H1 (cell line): ENCODE data around the gene FBXW8. TPM values are rescaled to one million over a fixed set of nuclear protein-coding genes. Genes with fewer than 3 reads are reported as not detected.

ENCODE experiments used
- CTCF ChIA-PET: fragments of 300-600 bp; sonication (Branson Sonifier 250); formaldehyde crosslinking; loops from one replicate; lab custom pipeline; 2021; ENCODE audit not compliant: partially characterized antibody; lab: Charles Lee
- POLR2A ChIA-PET: fragments of 300-600 bp; sonication (Branson Sonifier 250); formaldehyde crosslinking; loops from one replicate; lab custom pipeline; 2021; ENCODE audit warnings: inconsistent platforms; ENCODE audit not compliant: partially characterized antibody; lab: Charles Lee
- DNase-seq, 2 experiments: peaks; one replicate each; pipeline versions ENCODE4 v3.0.0 to v3.0.0-alpha.2; 2010 to 2022; ENCODE audit warnings: low spot score in 2 of 2, low read depth in 1 of 2, mixed read lengths in 1 of 2
- FAIRE-seq: peaks from 2 replicates; lab custom pipeline; 2011; peaks lifted over from hg19 to GRCh38; lab: Jason Lieb, UNC
- H2AFZ ChIP-seq: 2 replicates; pipeline ENCODE4 v1.8.1; 2012; ENCODE audit warnings: low read length, inconsistent platforms
- H2AK5ac ChIP-seq: 2 replicates; pipeline ENCODE4 v1.6.1; 2013; ENCODE audit warnings: low read depth, low read length
- H2BK120ac ChIP-seq: replicated peaks from 2 replicates; pipeline ENCODE3; 2013; ENCODE audit warnings: low read depth, low read length, inconsistent platforms
- H2BK12ac ChIP-seq: 2 replicates; pipeline ENCODE4 v1.6.1; 2013; ENCODE audit warnings: low read depth, low read length
- H2BK15ac ChIP-seq: 2 replicates; pipeline ENCODE4 v1.6.1; 2013; ENCODE audit warnings: low read length
- H2BK20ac ChIP-seq: 2 replicates; pipeline ENCODE4 v1.6.1; 2013; ENCODE audit warnings: low read length
- H2BK5ac ChIP-seq: 2 replicates; pipeline ENCODE4 v1.6.1; 2013; ENCODE audit warnings: low read depth, low read length
- H3K14ac ChIP-seq: 2 replicates; pipeline ENCODE4 v1.6.1; 2013; ENCODE audit warnings: inconsistent platforms; ENCODE audit not compliant: insufficient read length
- H3K18ac ChIP-seq: 2 replicates; pipeline ENCODE4 v1.6.1; 2013; ENCODE audit warnings: low read length; ENCODE audit errors: extremely low read depth
- H3K23ac ChIP-seq: 2 replicates; pipeline ENCODE4 v1.6.1; 2013; ENCODE audit warnings: inconsistent platforms; ENCODE audit not compliant: insufficient read length
- H3K23me2 ChIP-seq: 2 replicates; pipeline ENCODE4 v1.6.1; 2013; ENCODE audit warnings: low read depth, low read length
- H3K27ac ChIP-seq: 2 replicates; pipeline ENCODE4 v1.6.1; 2011; ENCODE audit warnings: low read depth, low read length, inconsistent platforms
- H3K27me3 ChIP-seq, 4 experiments: replicated peaks in 1 of 4; 1 replicate in 1 of 4; 2 replicates in 3 of 4; pipeline versions ENCODE4 v1.6.1 to v1.8.1; 2011 to 2013; ENCODE audit warnings: low read length in 3 of 4, mild to moderate bottlenecking in 3 of 4, inconsistent platforms in 2 of 4, mixed read lengths in 2 of 4, moderate library complexity in 1 of 4; ENCODE audit not compliant: control insufficient read depth in 3 of 4, insufficient read depth in 3 of 4; ENCODE audit errors: extremely low read depth in 1 of 4
- H3K36me3 ChIP-seq, 4 experiments: 2 replicates each; pipeline versions ENCODE4 v1.6.1 to v1.8.1; 2011 to 2013; ENCODE audit warnings: mild to moderate bottlenecking in 4 of 4, low read length in 3 of 4, moderate library complexity in 2 of 4, control low read depth in 1 of 4, inconsistent platforms in 1 of 4; ENCODE audit not compliant: insufficient read depth in 4 of 4, control insufficient read depth in 2 of 4
- H3K4ac ChIP-seq: replicated peaks from 2 replicates; pipeline ENCODE3; 2013; ENCODE audit warnings: low read length, low read depth, mixed read lengths, inconsistent platforms; ENCODE audit not compliant: insufficient read length
- H3K4me1 ChIP-seq, 4 experiments: replicated peaks in 1 of 4; 1 replicate in 1 of 4; 2 replicates in 3 of 4; pipeline versions ENCODE4 v1.6.1 to v1.8.1; 2011 to 2013; ENCODE audit warnings: low read length in 3 of 4, inconsistent platforms in 2 of 4, mixed read lengths in 1 of 4; ENCODE audit not compliant: insufficient read depth in 4 of 4, control insufficient read depth in 3 of 4
- H3K4me2 ChIP-seq, 2 experiments: 2 replicates each; pipeline versions ENCODE4 v1.6.1 to v1.8.1; 2011 to 2013; ENCODE audit warnings: low read depth in 2 of 2, low read length in 2 of 2, control low read depth in 1 of 2, inconsistent platforms in 1 of 2, mild to moderate bottlenecking in 1 of 2; ENCODE audit not compliant: insufficient read depth in 1 of 2
- H3K4me3 ChIP-seq, 4 experiments: fragments of 200-600, 300-600 bp in 1 of 4; sonication (generic), shearing (Covaris generic), sonication (Bioruptor Twin) in 1 of 4; 2 replicates each; pipeline versions ENCODE4 v1.5.1 to v1.8.1; 2011 to 2016; ENCODE audit warnings: low read length in 4 of 4, low read depth in 3 of 4, control low read depth in 2 of 4, inconsistent platforms in 2 of 4, mild to moderate bottlenecking in 2 of 4, mixed read lengths in 1 of 4, moderate library complexity in 1 of 4; ENCODE audit not compliant: insufficient read depth in 2 of 4; ENCODE audit errors: extremely low read depth in 1 of 4
- H3K56ac ChIP-seq: replicated peaks from 2 replicates; pipeline ENCODE3; 2013; ENCODE audit warnings: low read depth, mild to moderate bottlenecking, mixed read lengths, low read length, inconsistent platforms; ENCODE audit not compliant: insufficient read length
- H3K79me1 ChIP-seq: 2 replicates; pipeline ENCODE4 v1.6.1; 2013; ENCODE audit warnings: low read depth, low read length, control low read depth
- H3K79me2 ChIP-seq, 2 experiments: 2 replicates each; pipeline versions ENCODE4 v1.6.1 to v1.8.1; 2012 to 2013; ENCODE audit warnings: low read length in 2 of 2, mild to moderate bottlenecking in 2 of 2, inconsistent platforms in 1 of 2; ENCODE audit not compliant: insufficient read depth in 2 of 2, control insufficient read depth in 1 of 2
- H3K9ac ChIP-seq, 4 experiments: replicated peaks in 1 of 4; 1 replicate in 1 of 4; 2 replicates in 3 of 4; pipeline versions ENCODE4 v1.6.1 to v1.8.1; 2011 to 2013; ENCODE audit warnings: low read depth in 3 of 4, low read length in 3 of 4, control low read depth in 2 of 4, mild to moderate bottlenecking in 2 of 4, moderate library complexity in 2 of 4, inconsistent platforms in 1 of 4; ENCODE audit errors: extremely low read depth in 1 of 4
- H3K9me3 ChIP-seq, 2 experiments: 2 replicates each; pipeline versions ENCODE4 v1.6.1 to v1.8.1; 2012 to 2013; ENCODE audit warnings: mild to moderate bottlenecking in 2 of 2, moderate library complexity in 2 of 2, control low read depth in 1 of 2, inconsistent platforms in 1 of 2, low read depth in 1 of 2, low read length in 1 of 2, mixed read lengths in 1 of 2; ENCODE audit not compliant: insufficient read depth in 2 of 2
- H4K20me1 ChIP-seq, 2 experiments: replicated peaks in 1 of 2; 2 replicates each; pipeline versions ENCODE3 to v1.8.1; 2011 to 2013; ENCODE audit warnings: inconsistent platforms in 2 of 2, low read length in 2 of 2, mild to moderate bottlenecking in 1 of 2; ENCODE audit not compliant: insufficient read depth in 2 of 2, control insufficient read depth in 1 of 2
- H4K5ac ChIP-seq: 2 replicates; pipeline ENCODE4 v1.6.1; 2013; ENCODE audit warnings: low read length, low read depth, mixed read lengths, inconsistent platforms; ENCODE audit not compliant: insufficient read length
- H4K8ac ChIP-seq: 2 replicates; pipeline ENCODE4 v1.8.0; 2013; ENCODE audit warnings: mild to moderate bottlenecking, moderate library complexity, low read length, inconsistent platforms; ENCODE audit not compliant: insufficient read depth; ENCODE audit errors: extremely low read depth
- H4K91ac ChIP-seq: replicated peaks from 2 replicates; pipeline ENCODE3; 2013; ENCODE audit warnings: low read length, mixed read lengths, inconsistent platforms; ENCODE audit not compliant: insufficient read length
- CHD2 ChIP-seq: IDR thresholded peaks from 2 replicates; pipeline ENCODE4 v1.6.1; 2012; ENCODE audit warnings: low read length, improper control_type of control experiment
- EP300 ChIP-seq, 2 experiments: IDR thresholded peaks; 1 replicate in 1 of 2; 2 replicates in 1 of 2; pipeline ENCODE4 v1.6.1; 2011 to 2012; ENCODE audit warnings: low read depth in 2 of 2, low read length in 2 of 2, mild to moderate bottlenecking in 2 of 2, borderline replicate concordance in 1 of 2, inconsistent platforms in 1 of 2, moderate library complexity in 1 of 2
- EZH2 ChIP-seq: fragments of 200-600 bp; sonication (generic); IDR thresholded peaks from 2 replicates; pipeline ENCODE4 v1.7.1; 2012; ENCODE audit warnings: low read depth, mild to moderate bottlenecking, moderate library complexity, low read length, inconsistent platforms; ENCODE audit not compliant: severe bottlenecking
- FOSL1 ChIP-seq: IDR thresholded peaks from 2 replicates; pipeline ENCODE4 v1.6.1; 2011; ENCODE audit warnings: mild to moderate bottlenecking, low read depth, low read length, moderate library complexity; ENCODE audit not compliant: insufficient read depth
- HDAC6 ChIP-seq: IDR thresholded peaks from one replicate; pipeline ENCODE4 v1.7.1; 2012; ENCODE audit warnings: low read depth, mild to moderate bottlenecking, inconsistent platforms, low read length, moderate library complexity
- JUN ChIP-seq: IDR thresholded peaks from 2 replicates; pipeline ENCODE4 v1.6.1; 2011; ENCODE audit warnings: low read depth, mild to moderate bottlenecking, improper control_type of control experiment, low read length
- KDM4A ChIP-seq: IDR thresholded peaks from one replicate; pipeline ENCODE4 v1.7.1; 2012; ENCODE audit warnings: low read depth, mild to moderate bottlenecking, moderate library complexity, low read length, inconsistent platforms; ENCODE audit not compliant: severe bottlenecking
- NANOG ChIP-seq: IDR thresholded peaks from 2 replicates; pipeline ENCODE4 v1.6.1; 2011; ENCODE audit warnings: low read length, low read depth, mild to moderate bottlenecking, inconsistent platforms; ENCODE audit not compliant: insufficient read depth, poor library complexity, severe bottlenecking
- SP1 ChIP-seq: IDR thresholded peaks from 2 replicates; pipeline ENCODE4 v1.6.1; 2011; ENCODE audit warnings: low read depth, low read length
- TBP ChIP-seq: IDR thresholded peaks from 2 replicates; pipeline ENCODE4 v1.6.1; 2011; ENCODE audit warnings: low read depth, low read length, improper control_type of control experiment
- WGBS, 2 experiments: shearing (Covaris generic) in 1 of 2; methylation state at CpG; one replicate each; pipeline versions ENCODE4 v1.1.6 to v1.1.7; 2013 to 2015; ENCODE audit warnings: low lambda C conversion rate in 2 of 2, mixed read lengths in 2 of 2, inconsistent platforms in 1 of 2, low coverage in 1 of 2, missing lambda C conversion rate in 1 of 2; ENCODE audit not compliant: insufficient replicate concordance in 2 of 2, insufficient coverage in 1 of 2, insufficient read length in 1 of 2; ENCODE audit errors: extremely low coverage in 1 of 2, missing lambda C conversion rate in 1 of 2; 5-methylcytosine and 5-hydroxymethylcytosine counted together
- polyA plus RNA-seq, 7 experiments: library from polyadenylated mRNA; depleted of rRNA in 3 of 7; stranded (reverse) in 5 of 7; unstranded in 2 of 7; fragments of >200 nt in 5 of 7; fragments of 200-250 nt in 2 of 7; gene quantifications; 1 replicate in 5 of 7; 2 replicates in 1 of 7; 4 replicates in 1 of 7; pipeline versions ENCODE4 v1.2.1 to v1.2.3, GENCODE V29; 2011 to 2013; ENCODE audit warnings: missing spikeins in 2 of 7, mixed read lengths in 2 of 7
- total RNA-seq: library from RNA; stranded (reverse); fragmentation: NEBNext Ultra II Directional; extraction: Animal tissue kit (Norgen Biotek cat#: 25700); gene quantifications from 2 replicates; pipeline ENCODE4 v1.2.1, GENCODE V29; 2021
- TF ChIP-seq, protein P1 (sequence below), 3 experiments: IDR thresholded peaks; 1 replicate in 2 of 3; 2 replicates in 1 of 3; pipeline versions ENCODE4 v1.5.1 to v1.6.1; 2011; ENCODE audit warnings: low read length in 3 of 3, mild to moderate bottlenecking in 3 of 3, inconsistent platforms in 2 of 3, low read depth in 1 of 3, moderate library complexity in 1 of 3; ENCODE audit not compliant: insufficient read depth in 1 of 3; ENCODE audit errors: control extremely low read depth in 1 of 3

The FBXW8 gene
- total and polyA plus RNA-seq, 2 of the 8 experiments (the other 6 are each of a cell fraction or from before 2014, with no cell fraction given) = 15.8 to 16.0 TPM

DNA sequence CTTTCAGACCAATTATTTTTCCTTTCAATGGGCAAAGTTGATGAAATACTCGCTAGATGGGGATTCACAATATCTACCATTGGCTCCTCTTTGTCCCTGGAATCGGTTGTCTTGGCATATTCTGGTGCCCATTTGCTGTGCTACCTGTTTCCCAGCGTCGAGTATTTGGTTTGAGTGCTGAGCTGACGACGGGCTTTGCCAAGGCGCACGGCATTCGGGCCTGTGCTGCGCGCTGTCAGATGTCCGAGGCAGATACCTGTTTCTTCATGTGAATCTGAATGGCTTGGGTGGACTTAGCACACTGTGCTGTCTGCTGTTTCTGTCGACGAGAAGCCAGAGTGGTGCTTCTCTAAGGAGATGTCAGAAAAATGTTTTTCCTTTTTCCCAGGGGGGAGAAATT, 107.5 kb downstream of the FBXW8 start:
- H3K9ac ChIP-seq = no peak overlapping the region
- no peak overlapping the region for H2BK120ac ChIP-seq
- no peaks in the 10 kb centered on the region for H3K79me1 ChIP-seq
- no peak overlapping the region for H4K8ac ChIP-seq
- H2BK15ac ChIP-seq = no peak overlapping the region
- H3K4ac ChIP-seq = no peak overlapping the region
- peaks cover 0 to 11% (median 3%) of the 10 kb centered on the region in 4 experiments; a peak in 4 of 8 replicates for H3K36me3 ChIP-seq
- H3K23ac ChIP-seq = no peak overlapping the region
- no peak overlapping the region for H3K4me3 ChIP-seq
- peaks cover 0 to 5% (median 0%) of the 10 kb centered on the region in 4 experiments; a peak in 1 of 7 replicates for H3K4me1 ChIP-seq
- no peak overlapping the region for H3K4me2 ChIP-seq
- ChIA-PET POLR2A (no interaction called here), CTCF (interaction anchor here (1.1 to 1.7 kb wide), 4 partner anchors 8 to 101 kb away, joined by 3 to 11 read pairs (median 6); partner anchors contain the start of gene TESC)
- no peak overlapping the region for H3K27ac ChIP-seq
- no peak overlapping the region for H2AFZ ChIP-seq
- H3K79me2 ChIP-seq = no peaks in the 10 kb centered on the region
- no peak overlapping the region for H2BK5ac ChIP-seq
- H4K5ac ChIP-seq = no peak overlapping the region
- H3K9me3 ChIP-seq = peaks cover 0 to 7% of the 10 kb centered on the region in 2 experiments; a peak in 1 of 4 replicates
- H3K18ac ChIP-seq = no peak overlapping the region
- no peaks in the 10 kb centered on the region for H3K27me3 ChIP-seq
- no peak overlapping the region for H2BK12ac ChIP-seq
- H2BK20ac ChIP-seq = no peak overlapping the region
- H3K14ac ChIP-seq = no peak overlapping the region
- H2AK5ac ChIP-seq = no peak overlapping the region
- H4K20me1 ChIP-seq = peaks cover 0 to 2% of the 10 kb centered on the region in 2 experiments
- no peak for FAIRE-seq
- DNase-seq = no peak
- H3K23me2 ChIP-seq = no peaks in the 10 kb centered on the region
- H3K56ac ChIP-seq = no peak overlapping the region
- WGBS, 2 experiments = 92% methylated on average over 14 of the region's 14 CpGs; no CpG with 5 or more reads in 1 of the 2 experiments
- H4K91ac ChIP-seq = no peak overlapping the region
- no peak for TF ChIP-seq NANOG
- TF ChIP-seq JUN = no peak
- no peak for TF ChIP-seq SP1
- no peak for TF ChIP-seq EZH2
- TF ChIP-seq, protein P1, sequence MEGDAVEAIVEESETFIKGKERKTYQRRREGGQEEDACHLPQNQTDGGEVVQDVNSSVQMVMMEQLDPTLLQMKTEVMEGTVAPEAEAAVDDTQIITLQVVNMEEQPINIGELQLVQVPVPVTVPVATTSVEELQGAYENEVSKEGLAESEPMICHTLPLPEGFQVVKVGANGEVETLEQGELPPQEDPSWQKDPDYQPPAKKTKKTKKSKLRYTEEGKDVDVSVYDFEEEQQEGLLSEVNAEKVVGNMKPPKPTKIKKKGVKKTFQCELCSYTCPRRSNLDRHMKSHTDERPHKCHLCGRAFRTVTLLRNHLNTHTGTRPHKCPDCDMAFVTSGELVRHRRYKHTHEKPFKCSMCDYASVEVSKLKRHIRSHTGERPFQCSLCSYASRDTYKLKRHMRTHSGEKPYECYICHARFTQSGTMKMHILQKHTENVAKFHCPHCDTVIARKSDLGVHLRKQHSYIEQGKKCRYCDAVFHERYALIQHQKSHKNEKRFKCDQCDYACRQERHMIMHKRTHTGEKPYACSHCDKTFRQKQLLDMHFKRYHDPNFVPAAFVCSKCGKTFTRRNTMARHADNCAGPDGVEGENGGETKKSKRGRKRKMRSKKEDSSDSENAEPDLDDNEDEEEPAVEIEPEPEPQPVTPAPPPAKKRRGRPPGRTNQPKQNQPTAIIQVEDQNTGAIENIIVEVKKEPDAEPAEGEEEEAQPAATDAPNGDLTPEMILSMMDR (IDR thresholded peaks at IDR 0.05; ENCODE audit: control extremely low read depth in 1 of 3, insufficient read depth in 1 of 3, low read depth in 1 of 3, low read length in 3 of 3) = no peak
- no peak for TF ChIP-seq HDAC6
- no peak for TF ChIP-seq CHD2
- no peak for TF ChIP-seq TBP
- no peak for TF ChIP-seq EP300 (IDR thresholded peaks at IDR 0.05; ENCODE audit: borderline replicate concordance in 1 of 2, low read depth in 2 of 2, low read length in 2 of 2)
- no peak for TF ChIP-seq FOSL1
- TF ChIP-seq KDM4A = no peak
